NCI-H128 (cell line): ENCODE measurements around the gene DEAF1.

Experiments
- DNase-seq: peaks from one replicate; lab custom pipeline; 2025; ENCODE audit not compliant: unreplicated experiment; lab: John Stamatoyannopoulos, UW

Gene DEAF1

GRCh38 chr11:722346-722811 is 27.4 kb upstream of the DEAF1 start:
- DNase-seq: no peak

- no peak for DNase-seq
Observed at GRCh38 chr11:721741-722345, 26.8 kb upstream of the DEAF1 start.

- no peak for DNase-seq
Observed at GRCh38 chr11:721247-721740, 26.3 kb upstream of the DEAF1 start.

- no peak for DNase-seq
Observed at GRCh38 chr11:720642-721246, 25.7 kb upstream of the DEAF1 start.

GRCh38 chr11:720017-720641 is 25.1 kb upstream of the DEAF1 start:
- DNase-seq: no peak

- no peak for DNase-seq
Observed at GRCh38 chr11:719214-720016, 24.4 kb upstream of the DEAF1 start.

- DNase-seq: no peak
Observed at GRCh38 chr11:714436-714835, 19.4 kb upstream of the DEAF1 start.

- DNase-seq: no peak
Observed at GRCh38 chr11:709109-709997, 14.3 kb upstream of the DEAF1 start.

- DNase-seq: no peak
Observed at GRCh38 chr11:708511-708910, 13.5 kb upstream of the DEAF1 start.

- DNase-seq: no peak
Observed at GRCh38 chr11:707817-708420, 12.9 kb upstream of the DEAF1 start.

GRCh38 chr11:706957-707816 is 12.2 kb upstream of the DEAF1 start:
- DNase-seq: no peak

GRCh38 chr11:706439-706956 is 11.5 kb upstream of the DEAF1 start:
- DNase-seq: no peak

- DNase-seq: no peak
Observed at GRCh38 chr11:705646-706438, 10.8 kb upstream of the DEAF1 start, which contains the start of gene EPS8L2. Gene EPS8L2, plus strand, starts transcription at chr11:706231. Its CDS starts 3,177 bp downstream, at chr11:709408.

GRCh38 chr11:704781-705645 is 10.0 kb upstream of the DEAF1 start:
- no peak for DNase-seq

- DNase-seq: no peak
Observed at GRCh38 chr11:704228-704674, 9.2 kb upstream of the DEAF1 start.

GRCh38 chr11:703506-703905 is 8.5 kb upstream of the DEAF1 start:
- no peak for DNase-seq
